Pancreas (tissue), 8 donors: Measurements from ENCODE around the gene ZNF285. TPM values are rescaled to one million over a fixed set of nuclear protein-coding genes. Genes with fewer than 3 reads are reported as not detected.

Experiments used
- polyA plus RNA-seq, 2 donors: library from polyadenylated mRNA; stranded (reverse); fragments of 200-250 nt; gene quantifications; one replicate each; pipeline ENCODE4 v1.2.3, GENCODE V29; 2013
- total RNA-seq, 6 donors: library from RNA; stranded (reverse); fragmentation: NEBNext Ultra II Directional in 4 of 6; extraction: Animal tissue kit (Norgen Biotek cat#: 25700) in 4 of 6; gene quantifications; one replicate each; pipeline versions ENCODE4 v1.2.1 to v1.2.4, GENCODE V29; 2021 to 2023
- donor health status: healthy with polysubstance abuse.
- donor health status: DM: no; HTN: no; CAD: no; lungs with moderate emphysema.
- donor health status: DM: no; HTN: no; CAD: no.
- donor health status: Bipolar disorder and iron deficiency.
- donor health status: DM: yes; HTN: yes; CAD: no.
- donor health status: DM: no; HTN: no; CAD: no.
- donor health status: DM: no; HTN: no; CAD: no.
- donor health status: DM: yes; HTN: yes; CAD: no.

The ZNF285 gene
- total and polyA plus RNA-seq, 8 donors, result 0.67 to 3.2 (median 1.2) TPM

Other genes with a start within 250 kb of the ZNF285 start
- gene ZNF226, start 236.5 kb downstream of the ZNF285 start, total RNA-seq, result 10 to 100 TPM in 1 of 6 donors, 1 to 10 TPM in 5; 4.8 to 11.7 (median 6.2) TPM
- 10 to 100 TPM in 1 of 2 donors, 1 to 10 TPM in 1; 5.7 to 12.8 TPM for gene ZNF226, start 236.5 kb downstream of the ZNF285 start, polyA plus RNA-seq
- 1 to 10 TPM; 6.3 to 9.7 (median 8.6) TPM for gene ZNF227, start 189.1 kb downstream of the ZNF285 start, total RNA-seq
- gene ZNF227, start 189.1 kb downstream of the ZNF285 start, polyA plus RNA-seq, result 1 to 10 TPM; 2.9 to 4.2 TPM
- gene ZNF233, start 141.7 kb downstream of the ZNF285 start, total RNA-seq, result under 1 TPM; 0.20 to 0.75 (median 0.30) TPM
- under 1 TPM; 0.30 to 0.49 TPM for gene ZNF233, start 141.7 kb downstream of the ZNF285 start, polyA plus RNA-seq
- 1 to 10 TPM in 5 of 6 donors, under 1 TPM in 1; 0.82 to 3.7 (median 1.5) TPM for gene ZNF235, start 96.6 kb downstream of the ZNF285 start, total RNA-seq
- gene ZNF235, start 96.6 kb downstream of the ZNF285 start, polyA plus RNA-seq, result 1 to 10 TPM; 1.5 to 1.9 TPM
- 1 to 10 TPM; 1.6 to 4.4 (median 2.5) TPM for gene ZNF112, start 44.9 kb downstream of the ZNF285 start, total RNA-seq
- 1 to 10 TPM in 1 of 2 donors, under 1 TPM in 1; 0.99 to 2.8 TPM for gene ZNF112, start 44.9 kb downstream of the ZNF285 start, polyA plus RNA-seq
- 1 to 10 TPM; 1.6 to 5.4 (median 3.2) TPM for gene ZNF229, start 46.9 kb upstream of the ZNF285 start, total RNA-seq
- 1 to 10 TPM; 1.0 to 1.8 TPM for gene ZNF229, start 46.9 kb upstream of the ZNF285 start, polyA plus RNA-seq
- 1 to 10 TPM; 2.6 to 5.8 (median 3.6) TPM for gene ZNF180, start 98.9 kb upstream of the ZNF285 start, total RNA-seq
- gene ZNF180, start 98.9 kb upstream of the ZNF285 start, polyA plus RNA-seq, result 1 to 10 TPM; 2.9 to 4.3 TPM
- not detected for gene CEACAM20, start 128.1 kb upstream of the ZNF285 start, total RNA-seq
- gene CEACAM20, start 128.1 kb upstream of the ZNF285 start, polyA plus RNA-seq, result not detected
- 1 to 10 TPM in 4 of 6 donors, under 1 TPM in 2; 0.43 to 1.3 (median 1.3) TPM for gene IGSF23, start 212.0 kb upstream of the ZNF285 start, total RNA-seq
- gene IGSF23, start 212.0 kb upstream of the ZNF285 start, polyA plus RNA-seq, result 1 to 10 TPM; 1.1 TPM
- 10 to 100 TPM in 5 of 6 donors, 1 to 10 TPM in 1; 9.3 to 19.8 (median 14.8) TPM for gene PVR, start 242.3 kb upstream of the ZNF285 start, total RNA-seq
- gene PVR, start 242.3 kb upstream of the ZNF285 start, polyA plus RNA-seq, result 10 to 100 TPM; 25.2 to 28.8 TPM